HEK293T (cell line): Measurements from ENCODE around the gene TNIP1.

ENCODE experiments used
- BHLHE40 ChIP-seq: fragments of 450-650 bp; IDR thresholded peaks from 2 replicates; pipeline ENCODE4 v1.6.1; 2016; ENCODE audit warnings: mild to moderate bottlenecking, moderate library complexity, borderline replicate concordance
- ELF4 ChIP-seq: fragments of 450-650 bp; IDR thresholded peaks from 2 replicates; pipeline ENCODE4 v1.6.1; 2017; ENCODE audit warnings: antibody characterized with exemption
- FOXA1 ChIP-seq: fragments of 450-650 bp; IDR thresholded peaks from 2 replicates; pipeline ENCODE4 v1.6.1; 2016; ENCODE audit warnings: mild to moderate bottlenecking
- FOXM1 ChIP-seq: fragments of 450-650 bp; IDR thresholded peaks from 2 replicates; pipeline ENCODE4 v1.6.1; 2017; ENCODE audit warnings: mild to moderate bottlenecking, borderline replicate concordance
- L3MBTL2 ChIP-seq: fragments of 450-650 bp; conservative IDR thresholded peaks from 2 replicates; pipeline ENCODE4 v1.6.1; 2016; ENCODE audit warnings: mild to moderate bottlenecking
- SUZ12 ChIP-seq: fragments of 450-650 bp; IDR thresholded peaks from 2 replicates; pipeline ENCODE4 v1.6.1; 2016; ENCODE audit warnings: mild to moderate bottlenecking
- TARDBP ChIP-seq: fragments of 450-650 bp; IDR thresholded peaks from 2 replicates; pipeline ENCODE4 v1.6.1; 2016

GRCh38 chr5:151101746-151102145, 20.9 kb upstream of the TNIP1 start:
- TF ChIP-seq BHLHE40 (no peak), L3MBTL2 (no peak), SUZ12 (no peak), ELF4 (no peak), TARDBP (no peak), FOXM1 (no peak), FOXA1 (no peak)
